HG03442 (cell line): ENCODE results near the gene ARL8B.
"Not testable (repeated sequence)": the region's sequence is repeated elsewhere in the genome, so short reads cannot be mapped to it uniquely, and the experiment has no call there.

Experiments used
- ATAC-seq: cut with Tn5 transposase; IDR thresholded peaks from one replicate; pipeline ENCODE4 v1.9.1; 2021; ENCODE audit warnings: mild to moderate bottlenecking, moderate library complexity; ENCODE audit not compliant: unreplicated experiment

The ARL8B gene

GRCh38 chr3:5144316-5144994 is 22.4 kb downstream of the ARL8B start:
- ATAC-seq: no peak

GRCh38 chr3:5145120-5145519 is 23.0 kb downstream of the ARL8B start:
- ATAC-seq: no peak

DNA sequence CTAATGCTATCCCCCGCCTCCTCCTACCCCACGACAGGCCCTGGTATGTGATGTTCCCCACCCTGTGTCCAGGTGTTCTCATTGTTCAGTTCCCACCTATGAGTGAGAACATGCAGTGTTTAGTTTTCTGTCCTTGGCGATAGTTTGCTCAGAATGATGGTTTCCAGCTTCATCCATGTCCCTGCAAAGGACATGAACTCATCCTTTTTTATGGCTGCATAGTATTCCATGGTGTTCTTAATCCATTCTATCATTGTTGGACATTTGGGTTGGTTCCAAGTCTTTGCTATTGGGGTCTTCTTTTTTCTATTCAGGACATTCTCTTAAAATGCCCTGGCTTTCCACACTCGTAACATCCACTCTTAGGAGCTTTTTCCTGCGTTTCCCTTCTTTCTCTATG is 25.1 kb downstream of the ARL8B start:
- not testable (repeated sequence) for ATAC-seq

GRCh38 chr3:5149306-5149880 is 27.3 kb downstream of the ARL8B start:
- ATAC-seq: no peak

GRCh38 chr3:5151586-5151985 is 29.5 kb downstream of the ARL8B start:
- ATAC-seq: peak; percentile 57

DNA sequence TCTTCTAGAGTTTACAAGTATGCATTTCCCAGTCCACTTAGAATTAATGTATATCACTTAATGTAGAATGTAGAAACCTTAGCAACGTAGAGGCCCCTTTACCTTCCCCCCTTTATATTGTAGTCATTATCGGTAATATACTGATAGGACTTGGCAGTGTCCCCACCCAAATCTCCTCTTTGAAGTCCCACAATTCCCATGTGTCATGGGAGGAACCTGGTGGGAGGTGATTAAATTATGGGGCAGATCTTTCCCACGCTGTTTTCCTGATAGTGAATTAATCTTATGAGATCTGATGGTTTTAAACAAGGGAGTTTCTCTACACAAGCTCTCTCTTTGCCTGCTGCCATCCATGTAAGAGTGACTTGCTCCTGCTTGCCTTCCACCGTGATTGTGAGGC is 31.0 kb downstream of the ARL8B start:
- ATAC-seq: no peak

GRCh38 chr3:5155241-5155640 is 33.1 kb downstream of the ARL8B start:
- ATAC-seq: no peak

- no peak for ATAC-seq
Observed at GRCh38 chr3:5160321-5160720, 38.2 kb downstream of the ARL8B start.

GRCh38 chr3:5160940-5161858 is 39.1 kb downstream of the ARL8B start:
- no peak for ATAC-seq

- ATAC-seq: no peak
Observed at GRCh38 chr3:5162102-5162501, 40.0 kb downstream of the ARL8B start.

DNA sequence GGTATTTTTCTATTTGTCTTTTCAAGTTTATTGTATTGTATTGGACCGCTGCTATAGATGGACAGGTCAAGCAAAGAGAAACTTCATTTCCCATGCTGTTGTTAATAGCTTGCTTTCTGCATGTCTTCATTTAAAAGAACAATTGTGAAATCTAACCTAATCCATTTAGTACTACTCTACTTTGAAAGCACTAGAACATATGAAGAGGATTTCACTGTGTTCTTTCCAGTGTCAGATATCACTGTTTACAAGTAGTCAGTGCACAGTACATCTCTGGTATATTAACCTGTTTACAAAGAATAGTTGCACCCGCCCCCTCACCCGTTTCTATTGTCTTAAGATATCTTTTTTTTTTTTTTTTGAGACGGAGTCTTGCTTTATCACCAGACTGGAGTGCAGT is 43.6 kb downstream of the ARL8B start:
- ATAC-seq: no peak

DNA sequence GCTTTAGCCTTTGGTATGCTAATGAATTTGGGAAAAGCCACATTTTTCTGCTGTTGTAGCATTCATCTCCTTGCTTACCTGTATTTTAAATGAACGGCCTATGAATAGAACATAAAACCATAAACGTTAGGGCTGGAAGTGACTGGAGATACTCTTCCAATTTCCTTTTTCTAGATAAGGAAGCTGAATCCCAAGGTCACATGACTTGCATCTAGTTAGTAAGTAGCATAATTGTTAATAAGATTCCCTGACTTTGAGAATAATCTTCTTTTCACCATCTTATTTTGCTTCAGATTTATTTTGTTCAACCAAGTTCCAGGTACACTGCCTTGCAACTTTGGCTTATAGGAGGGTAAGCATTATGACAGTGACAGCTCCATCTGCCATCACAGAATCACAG is 44.8 kb downstream of the ARL8B start:
- no peak for ATAC-seq

DNA sequence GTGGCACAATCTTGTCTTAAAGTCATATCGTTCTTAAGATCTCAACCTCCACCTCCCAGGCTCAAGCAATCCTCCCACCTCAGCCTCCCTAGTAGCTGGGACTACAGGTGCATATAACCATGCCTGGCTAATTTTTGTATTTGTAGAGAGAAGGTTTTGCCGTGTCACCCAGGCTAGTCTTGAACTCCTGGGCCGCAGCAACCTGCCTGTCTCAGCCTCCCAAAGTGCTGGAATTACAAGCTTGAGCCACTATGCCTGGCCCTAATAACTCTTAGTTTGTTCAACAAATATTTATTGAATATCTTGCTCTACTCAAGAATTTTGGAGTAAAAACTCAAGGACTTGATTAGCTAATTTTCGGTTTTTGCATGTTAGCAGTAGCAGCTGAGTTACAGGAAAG is 46.0 kb downstream of the ARL8B start:
- ATAC-seq: no peak

DNA sequence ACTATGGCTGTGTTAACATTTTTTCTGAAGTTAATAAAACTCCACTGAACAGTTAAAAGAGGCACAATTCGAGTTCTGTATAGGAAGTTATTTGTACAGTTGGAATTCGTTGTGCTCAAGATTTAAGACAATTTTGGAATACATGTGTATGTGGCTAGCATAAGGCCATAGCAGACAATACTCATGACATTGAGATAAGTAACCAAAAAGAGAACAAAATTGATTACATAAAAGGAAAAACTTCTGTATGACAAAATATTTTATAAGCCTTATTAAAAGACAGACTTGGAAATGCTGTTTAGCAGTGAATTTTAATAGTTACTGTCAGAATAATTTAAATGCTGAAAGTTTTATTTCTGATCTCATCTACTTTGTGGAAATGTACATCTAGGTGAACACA is 47.7 kb downstream of the ARL8B start:
- ATAC-seq: no peak

DNA sequence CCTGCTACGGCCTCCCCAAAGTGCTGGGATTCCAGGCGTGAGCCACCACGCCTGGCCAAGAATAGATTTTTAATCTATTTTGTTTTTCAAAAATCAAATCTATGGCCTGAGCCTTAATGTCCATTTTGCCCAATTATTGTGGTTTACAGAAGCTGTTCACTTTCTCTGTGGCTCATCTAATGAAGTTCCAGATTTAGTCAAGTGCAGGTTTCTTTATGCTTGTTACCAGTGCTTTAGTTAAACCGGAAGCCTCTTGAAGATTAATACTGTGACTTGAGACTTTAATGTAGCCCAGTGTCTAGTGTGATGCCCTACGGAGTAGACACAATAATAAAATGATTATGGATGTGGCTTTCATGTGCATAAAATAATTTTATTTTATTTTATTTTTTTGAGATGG is 48.9 kb downstream of the ARL8B start:
- no peak for ATAC-seq

DNA sequence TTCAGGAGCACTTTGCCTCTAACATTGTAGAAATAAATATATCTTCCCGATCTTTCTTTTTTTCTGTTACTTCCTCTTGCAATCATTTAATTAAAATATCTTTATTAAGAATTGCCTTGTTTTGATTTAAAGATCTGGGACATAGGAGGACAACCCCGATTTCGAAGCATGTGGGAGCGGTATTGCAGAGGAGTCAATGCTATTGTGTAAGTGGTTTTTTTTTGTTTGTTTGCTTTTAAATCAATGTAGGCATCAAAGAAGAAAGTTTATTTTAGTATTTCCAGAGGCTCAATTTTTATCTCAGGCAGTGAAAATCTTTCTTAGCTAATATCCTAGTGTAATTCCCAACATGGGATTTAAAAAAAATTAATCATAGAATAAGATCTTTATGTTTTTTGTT is 49.9 kb downstream of the ARL8B start:
- no peak for ATAC-seq

GRCh38 chr3:5179036-5179435 is 56.9 kb downstream of the ARL8B start:
- ATAC-seq: not testable (repeated sequence)

GRCh38 chr3:5181469-5182141 is 59.5 kb downstream of the ARL8B start:
- ATAC-seq: peak; percentile 52

DNA sequence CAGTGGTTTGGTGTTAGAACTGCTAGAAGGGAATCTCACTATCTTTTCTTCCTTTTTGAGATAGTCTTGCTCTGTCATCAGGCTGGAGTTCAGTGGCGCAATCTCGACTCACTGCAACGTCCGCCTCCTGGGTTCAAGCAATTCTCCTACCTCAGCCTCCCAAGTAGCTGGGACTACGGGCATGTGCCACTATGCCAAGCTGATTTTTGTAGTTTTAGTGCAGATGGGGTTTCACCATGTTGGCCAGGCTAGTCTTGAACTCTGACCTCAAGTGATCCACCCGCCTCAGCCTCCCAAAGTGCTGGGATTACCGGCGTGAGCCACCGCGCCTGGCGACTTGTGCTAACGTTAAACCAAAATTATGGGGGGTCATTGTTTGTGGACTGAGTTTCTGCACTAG is 61.6 kb downstream of the ARL8B start:
- ATAC-seq: not testable (repeated sequence)

GRCh38 chr3:5184499-5184898 is 62.4 kb downstream of the ARL8B start:
- ATAC-seq: no peak

DNA sequence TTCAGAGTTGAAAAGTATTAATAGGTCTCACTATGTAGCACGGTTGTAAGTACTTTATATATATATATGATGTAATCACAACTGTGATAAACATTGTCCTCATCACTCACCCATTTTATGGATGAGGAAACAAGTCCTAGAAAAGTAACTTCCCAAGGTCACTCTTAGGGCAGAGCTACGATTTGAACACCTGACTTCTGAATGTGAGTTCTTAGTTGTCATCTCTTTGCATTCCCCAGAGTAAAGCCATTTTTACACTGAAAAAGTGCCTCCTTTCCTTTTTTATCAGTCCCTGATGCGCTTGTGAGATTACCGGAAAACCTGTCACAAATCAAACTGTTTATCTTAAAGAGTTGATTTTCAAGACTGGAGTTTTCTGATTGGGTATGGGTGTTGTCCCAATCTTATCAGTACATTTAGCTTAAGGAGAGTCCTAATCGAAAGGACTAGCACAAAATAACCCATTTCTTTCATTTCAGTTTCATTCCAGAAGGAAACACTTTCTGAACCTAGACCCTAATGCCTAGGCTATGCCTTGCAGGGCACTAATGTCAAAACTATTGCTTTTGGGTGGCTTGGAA is 63.1 kb downstream of the ARL8B start:
- ATAC-seq: no peak
